ENCODE measurements around the gene TMEM238L. TPM values are rescaled to one million over a fixed set of nuclear protein-coding genes. Genes with fewer than 3 reads are reported as not detected.

The TMEM238L gene
- total RNA-seq, 2 experiments from 2014 or later, result not detected

GRCh38 chr17:10787306-10788045, 16.4 kb downstream of the TMEM238L start:
- no peak for TF ChIP-seq CTCF (IDR thresholded peaks at IDR 0.05)
- Mint-ChIP-seq H3K36me3 (ENCODE audit: low read depth) (peaks cover 2% of the 10 kb centered on the region), H3K27me3 (peaks cover 1% of the 10 kb centered on the region), H3K4me3 (no peak overlapping the region), H3K4me1 (ENCODE audit: low read depth) (no peaks in the 10 kb centered on the region), H3K27ac (no peak overlapping the region), H3K9me3 (peaks cover 10% of the 10 kb centered on the region)
- intact Hi-C loops (cut with micrococcal nuclease), result no loop called here
- CTCF ChIA-PET, result no interaction called here
- ATAC-seq (no peak), DNase-seq (no peak)
- POLR2A ChIA-PET, result no interaction called here

GRCh38 chr17:10785295-10785694, 18.6 kb downstream of the TMEM238L start:
- ChIA-PET CTCF (no interaction called here), POLR2A (no interaction called here)
- peaks cover 10% of the 10 kb centered on the region for H3K9me3 Mint-ChIP-seq
- no peak overlapping the region for H3K4me3 Mint-ChIP-seq
- H3K36me3 Mint-ChIP-seq (ENCODE audit: low read depth), result peaks cover 2% of the 10 kb centered on the region
- H3K4me1 Mint-ChIP-seq (ENCODE audit: low read depth), result no peaks in the 10 kb centered on the region
- DNase-seq (no peak), ATAC-seq (no peak)
- intact Hi-C loops (cut with micrococcal nuclease), result no loop called here
- no peak overlapping the region for H3K27ac Mint-ChIP-seq
- H3K27me3 Mint-ChIP-seq, result peaks cover 3% of the 10 kb centered on the region
- TF ChIP-seq CTCF (IDR thresholded peaks at IDR 0.05), result no peak

- no peak for TF ChIP-seq CTCF (IDR thresholded peaks at IDR 0.05)
- peaks cover 10% of the 10 kb centered on the region for H3K9me3 Mint-ChIP-seq
- ATAC-seq, result no peak
- DNase-seq, result no peak
- no peak overlapping the region for H3K4me3 Mint-ChIP-seq
- CTCF ChIA-PET, result no interaction called here
- no peaks in the 10 kb centered on the region for H3K4me1 Mint-ChIP-seq (ENCODE audit: low read depth)
- intact Hi-C loops (cut with micrococcal nuclease), result no loop called here
- POLR2A ChIA-PET, result no interaction called here
- no peak overlapping the region for H3K27ac Mint-ChIP-seq
- peaks cover 2% of the 10 kb centered on the region for H3K36me3 Mint-ChIP-seq (ENCODE audit: low read depth)
- H3K27me3 Mint-ChIP-seq, result peaks cover 1% of the 10 kb centered on the region
Observed at GRCh38 chr17:10779609-10780008, 24.3 kb downstream of the TMEM238L start.

GRCh38 chr17:10777890-10778289, 26.0 kb downstream of the TMEM238L start:
- Mint-ChIP-seq H3K27ac (no peak overlapping the region), H3K36me3 (ENCODE audit: low read depth) (no peaks in the 10 kb centered on the region), H3K4me1 (ENCODE audit: low read depth) (no peaks in the 10 kb centered on the region), H3K9me3 (peaks cover 4% of the 10 kb centered on the region), H3K4me3 (no peak overlapping the region), H3K27me3 (peaks cover 3% of the 10 kb centered on the region)
- DNase-seq (no peak), ATAC-seq (no peak)
- intact Hi-C loops (cut with micrococcal nuclease), result no loop called here
- ChIA-PET POLR2A (no interaction called here), CTCF (no interaction called here)
- no peak for TF ChIP-seq CTCF (IDR thresholded peaks at IDR 0.05)

- DNase-seq (no peak), ATAC-seq (no peak)
- intact Hi-C loops (cut with micrococcal nuclease), result no loop called here
- no peak for TF ChIP-seq CTCF (IDR thresholded peaks at IDR 0.05)
- no peak overlapping the region for H3K27ac Mint-ChIP-seq
- no peak overlapping the region for H3K4me3 Mint-ChIP-seq
- CTCF ChIA-PET, result no interaction called here
- POLR2A ChIA-PET, result no interaction called here
- peaks cover 1% of the 10 kb centered on the region for H3K9me3 Mint-ChIP-seq
- H3K36me3 Mint-ChIP-seq (ENCODE audit: low read depth), result no peaks in the 10 kb centered on the region
- H3K4me1 Mint-ChIP-seq (ENCODE audit: low read depth), result no peaks in the 10 kb centered on the region
- peaks cover 3% of the 10 kb centered on the region for H3K27me3 Mint-ChIP-seq
Observed at GRCh38 chr17:10777131-10777807, 26.6 kb downstream of the TMEM238L start.

Measured in activated CD8-positive, alpha-beta T cell treated with anti-CD3 and anti-CD28 coated beads for 36 hours (primary cell).